ENCODE data around the gene FAM174C.

DNA sequence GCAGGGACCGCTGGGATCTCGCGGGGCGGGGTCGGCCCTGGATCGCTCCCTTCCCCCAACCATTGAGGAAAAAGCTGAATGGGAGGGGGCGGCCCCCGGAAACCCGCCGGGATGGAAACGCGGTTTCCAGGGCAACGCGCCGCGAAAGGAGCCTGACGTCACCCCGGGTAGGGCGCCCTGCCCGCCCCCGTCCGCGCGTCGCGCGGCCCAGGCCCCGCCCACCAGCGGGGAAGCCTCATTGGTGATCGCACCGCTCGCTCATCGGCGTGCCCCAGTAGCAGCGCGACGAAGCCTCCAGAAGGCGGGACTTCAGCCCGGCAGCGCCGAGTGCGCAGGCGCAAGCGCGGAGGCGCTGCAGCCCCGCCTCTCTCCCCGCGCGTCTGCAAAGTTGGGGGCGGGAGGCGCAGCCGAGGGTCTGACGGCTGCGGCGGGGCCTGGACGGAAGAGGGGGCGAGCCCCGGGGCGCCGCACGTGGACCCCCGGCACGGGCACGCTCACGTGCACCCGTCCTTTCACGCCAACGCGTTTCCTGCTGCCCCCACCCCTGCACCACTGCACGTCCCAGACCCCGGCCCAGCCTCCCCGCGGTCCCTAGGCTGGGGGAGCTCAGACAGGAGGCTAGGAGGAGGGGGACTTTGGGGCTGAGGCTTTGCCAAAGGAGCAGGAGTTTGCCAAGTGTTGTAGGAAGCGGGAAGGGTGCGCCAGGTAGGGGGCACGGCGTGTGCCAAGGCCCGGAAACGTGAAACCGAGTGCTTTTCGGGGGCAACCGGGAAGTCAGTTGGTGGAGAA is 14.4 kb upstream of the FAM174C start:
- TF ChIP-seq, protein P1, sequence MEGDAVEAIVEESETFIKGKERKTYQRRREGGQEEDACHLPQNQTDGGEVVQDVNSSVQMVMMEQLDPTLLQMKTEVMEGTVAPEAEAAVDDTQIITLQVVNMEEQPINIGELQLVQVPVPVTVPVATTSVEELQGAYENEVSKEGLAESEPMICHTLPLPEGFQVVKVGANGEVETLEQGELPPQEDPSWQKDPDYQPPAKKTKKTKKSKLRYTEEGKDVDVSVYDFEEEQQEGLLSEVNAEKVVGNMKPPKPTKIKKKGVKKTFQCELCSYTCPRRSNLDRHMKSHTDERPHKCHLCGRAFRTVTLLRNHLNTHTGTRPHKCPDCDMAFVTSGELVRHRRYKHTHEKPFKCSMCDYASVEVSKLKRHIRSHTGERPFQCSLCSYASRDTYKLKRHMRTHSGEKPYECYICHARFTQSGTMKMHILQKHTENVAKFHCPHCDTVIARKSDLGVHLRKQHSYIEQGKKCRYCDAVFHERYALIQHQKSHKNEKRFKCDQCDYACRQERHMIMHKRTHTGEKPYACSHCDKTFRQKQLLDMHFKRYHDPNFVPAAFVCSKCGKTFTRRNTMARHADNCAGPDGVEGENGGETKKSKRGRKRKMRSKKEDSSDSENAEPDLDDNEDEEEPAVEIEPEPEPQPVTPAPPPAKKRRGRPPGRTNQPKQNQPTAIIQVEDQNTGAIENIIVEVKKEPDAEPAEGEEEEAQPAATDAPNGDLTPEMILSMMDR (conservative IDR thresholded peaks at IDR 0.05; ENCODE audit: low read depth, low read length), result no peak
- TF ChIP-seq EZH2phosphoT487 (IDR thresholded peaks at IDR 0.05; ENCODE audit: borderline replicate concordance, low read length), result no peak
- TF ChIP-seq EZH2 (IDR thresholded peaks at IDR 0.05; ENCODE audit: low read length, unreplicated experiment), result no peak
